A172 (cell line): ENCODE data around the gene POU3F1. TPM values are rescaled to one million over a fixed set of nuclear protein-coding genes. Genes with fewer than 3 reads are reported as not detected.

Experiments
- DNase-seq: peaks from one replicate; pipeline ENCODE4 v3.0.0-alpha.2; 2015; ENCODE audit warnings: low spot score
- total RNA-seq: library from RNA; depleted of rRNA; stranded (reverse); fragments of >200 nt; shearing (Covaris generic); gene quantifications from 2 replicates; pipeline ENCODE4 v1.2.3, GENCODE V29; 2014; rRNA removed

Gene POU3F1
- total RNA-seq: 0.41 TPM in 1 of 2 replicates, not detected in the other

DNA sequence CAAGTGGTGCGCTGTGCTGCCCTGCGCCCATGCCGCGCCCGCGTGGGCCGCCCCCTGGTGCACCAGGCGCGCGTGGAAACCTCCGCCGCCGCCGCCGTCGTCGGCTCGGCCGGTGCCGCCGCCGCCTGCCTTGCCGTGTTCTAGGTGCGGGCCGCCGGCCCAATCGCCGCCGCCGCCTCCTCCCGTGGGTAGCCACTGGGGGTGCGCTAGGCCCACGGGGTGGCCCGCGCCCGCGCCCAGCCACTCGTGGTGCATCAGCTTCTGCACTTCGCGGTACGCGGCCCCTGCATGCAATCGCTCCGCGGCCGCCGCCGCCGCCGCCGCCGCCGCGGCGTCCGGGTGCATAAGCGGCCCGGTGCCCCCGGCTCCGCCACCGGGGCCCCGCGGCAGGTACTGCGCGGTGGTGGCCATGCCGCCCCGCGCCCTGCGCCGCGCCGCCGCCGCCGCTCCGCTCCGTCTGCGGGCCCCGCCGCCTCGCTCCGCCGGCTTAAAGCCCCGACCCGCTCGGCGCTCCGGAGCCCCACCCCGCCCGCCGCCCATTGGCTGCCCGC is at the start of gene POU3F1:
POU3F1 (minus strand) TSS at position 461 of the 551 bp plus-strand sequence; CDS start at position 411, 50 bp downstream.
- no peak for DNase-seq

DNA sequence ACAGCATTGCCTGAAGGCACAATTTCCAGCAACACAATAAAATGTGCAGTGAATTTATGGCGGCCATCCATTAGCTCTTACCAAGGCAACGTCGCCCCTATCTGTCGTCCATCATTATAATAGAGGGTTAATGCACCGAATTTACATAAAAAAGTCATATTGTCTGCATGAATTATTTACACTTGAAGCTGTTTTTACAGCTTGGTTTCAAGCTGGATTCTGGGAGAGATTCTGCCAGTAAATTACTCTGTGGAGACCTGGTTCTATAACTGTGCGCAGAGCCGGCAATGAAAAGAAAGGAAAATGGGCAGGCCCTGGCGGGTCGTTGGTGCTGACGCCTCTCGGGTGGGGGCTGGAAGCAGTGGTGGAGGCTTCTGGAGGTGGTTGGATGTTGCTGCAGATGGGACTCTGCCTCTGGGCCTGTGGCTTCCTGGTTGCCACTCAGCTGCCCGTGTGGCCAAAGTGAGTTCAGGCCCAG is 48.9 kb upstream of the POU3F1 start:
- DNase-seq: no peak

DNA sequence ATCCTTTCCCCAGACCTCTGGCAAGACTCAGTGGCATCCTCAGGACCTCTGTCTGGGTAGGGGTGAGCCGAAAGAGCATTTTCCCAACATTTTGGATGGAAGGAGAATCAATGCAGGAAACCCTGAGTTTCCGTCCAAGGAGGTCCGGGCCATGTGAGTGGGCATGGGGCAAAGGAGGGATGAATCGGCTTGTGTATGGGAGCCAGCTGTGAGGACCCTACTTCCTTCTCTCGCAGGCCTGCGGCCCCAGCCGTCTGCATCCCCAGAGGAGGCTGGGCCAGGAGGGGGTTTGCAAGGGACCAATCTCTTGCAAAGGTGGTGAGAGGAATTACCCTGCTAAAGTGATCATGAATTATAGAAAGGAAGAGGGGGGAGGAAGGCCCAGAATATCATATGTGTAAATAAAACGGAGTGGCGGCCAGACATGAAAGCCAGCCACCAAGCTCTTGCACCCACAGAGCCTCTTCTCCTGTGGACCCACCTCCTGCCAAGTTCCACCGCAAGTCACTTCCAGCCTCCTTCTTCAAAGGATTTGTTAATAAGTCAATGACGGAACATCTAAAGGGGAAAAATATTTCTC is 48.2 kb upstream of the POU3F1 start:
- DNase-seq: no peak

DNA sequence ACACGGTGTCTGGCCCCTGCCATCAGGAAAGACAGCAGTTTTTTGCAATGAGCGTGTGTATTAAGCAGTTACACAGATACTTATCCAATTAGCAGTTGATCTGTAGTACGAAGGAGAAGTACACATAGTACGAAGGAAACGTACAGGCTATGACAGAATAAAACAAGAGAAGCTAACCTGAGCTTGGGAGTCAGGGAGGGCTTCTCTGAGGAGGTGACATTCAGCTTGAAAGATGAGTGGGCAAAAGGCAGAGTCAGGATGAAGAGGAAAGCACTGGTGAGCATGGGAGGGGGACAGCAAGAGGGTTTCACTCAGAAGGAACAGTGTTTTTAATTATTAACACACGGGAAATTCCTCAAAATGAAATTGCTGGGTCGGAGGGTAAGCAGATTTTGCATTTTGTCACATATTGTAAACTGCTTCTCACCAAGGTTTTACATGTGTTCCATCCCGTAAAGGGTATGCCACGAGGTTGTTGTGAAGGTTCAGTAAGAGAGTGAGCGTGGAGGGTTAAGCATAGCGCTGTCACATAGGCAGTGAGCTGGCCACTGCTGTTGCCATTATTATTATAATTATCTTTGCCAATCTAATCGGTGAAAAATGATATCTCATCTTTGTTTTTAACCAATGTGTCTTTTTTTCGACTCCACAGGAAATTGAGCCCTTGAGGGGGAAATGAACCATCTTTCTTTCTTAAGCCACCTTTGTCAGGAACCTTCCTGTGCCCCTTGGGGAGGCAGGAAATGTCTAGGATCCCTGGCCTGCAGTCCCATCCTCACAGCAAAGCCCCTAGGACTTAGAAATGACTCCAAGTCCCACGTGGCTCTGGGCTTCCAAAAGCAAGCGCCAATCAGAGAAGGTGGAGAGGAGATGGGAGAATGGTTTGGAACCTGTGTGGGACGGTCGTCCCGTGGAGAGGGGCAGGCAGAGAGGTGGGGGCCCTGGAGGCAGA is 47.3 kb upstream of the POU3F1 start:
- no peak for DNase-seq

DNA sequence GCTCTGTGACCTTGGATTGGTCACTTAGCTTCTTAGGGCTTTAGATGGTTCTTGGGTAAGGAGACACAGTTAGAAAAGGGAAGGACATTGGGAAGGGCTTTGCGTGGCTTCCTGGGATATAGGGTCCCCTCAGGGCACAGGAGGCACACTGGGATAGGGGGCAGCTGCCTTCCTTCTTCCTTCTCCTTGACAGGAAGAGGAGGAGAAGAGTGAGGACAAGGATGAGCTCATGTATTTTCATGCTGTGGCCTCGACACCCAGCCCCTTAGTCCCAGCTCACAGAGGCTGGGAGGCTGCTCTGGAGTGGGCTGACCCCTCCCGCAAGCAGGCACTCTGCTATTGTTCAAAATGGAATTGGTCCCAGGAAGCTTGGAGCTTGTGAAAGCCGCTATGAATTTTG is 45.7 kb upstream of the POU3F1 start:
- no peak for DNase-seq

DNA sequence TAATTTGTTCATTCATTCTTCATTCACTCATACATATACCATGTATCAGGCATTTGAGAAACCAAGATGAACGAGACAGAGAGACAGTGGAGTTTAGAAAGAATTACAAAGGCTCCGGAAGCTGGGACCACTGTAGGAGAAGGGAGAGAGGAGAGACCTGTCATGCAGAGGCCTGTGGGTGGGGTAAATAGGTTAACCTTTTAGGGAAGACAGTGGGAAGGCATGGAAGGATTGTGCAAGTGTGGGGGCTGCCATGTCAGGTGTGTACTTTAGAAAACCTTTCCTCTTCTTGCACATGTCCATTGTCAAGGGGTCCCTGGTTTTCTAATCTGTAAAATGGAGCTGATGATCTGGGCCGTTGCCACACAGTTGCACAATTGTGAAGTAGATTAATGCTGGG is 44.2 kb upstream of the POU3F1 start:
- no peak for DNase-seq

DNA sequence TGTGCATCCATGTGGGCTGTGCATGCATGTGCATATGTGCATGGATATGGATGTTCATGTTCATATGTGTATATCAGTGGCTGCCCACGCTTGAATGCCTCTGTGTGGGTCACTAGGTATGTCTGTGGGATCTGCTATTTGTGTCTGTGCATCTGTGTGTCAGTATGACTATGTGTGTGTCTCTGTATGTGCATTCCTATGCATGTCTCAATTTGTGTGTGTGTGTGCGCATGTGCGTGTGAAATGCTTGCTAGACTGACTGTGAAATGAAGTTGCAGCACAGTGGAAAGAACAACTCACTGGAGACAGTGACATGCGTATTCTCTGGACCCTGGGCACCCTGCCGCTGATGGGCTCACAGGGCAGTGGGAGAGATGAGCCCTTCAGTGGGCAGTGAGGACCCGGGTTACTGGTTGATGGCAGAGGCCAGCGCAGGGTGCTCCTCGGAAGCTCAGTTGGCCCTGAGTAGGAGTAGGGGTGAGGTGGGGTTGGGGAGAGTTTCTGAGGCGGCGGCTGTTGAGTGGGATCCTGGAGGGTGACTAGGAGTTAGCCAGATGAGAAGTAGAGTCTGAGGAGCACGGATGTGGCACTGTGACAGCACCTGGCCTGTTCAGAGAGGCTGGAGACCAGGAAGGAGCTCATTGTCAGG is 43.2 kb upstream of the POU3F1 start:
- no peak for DNase-seq

DNA sequence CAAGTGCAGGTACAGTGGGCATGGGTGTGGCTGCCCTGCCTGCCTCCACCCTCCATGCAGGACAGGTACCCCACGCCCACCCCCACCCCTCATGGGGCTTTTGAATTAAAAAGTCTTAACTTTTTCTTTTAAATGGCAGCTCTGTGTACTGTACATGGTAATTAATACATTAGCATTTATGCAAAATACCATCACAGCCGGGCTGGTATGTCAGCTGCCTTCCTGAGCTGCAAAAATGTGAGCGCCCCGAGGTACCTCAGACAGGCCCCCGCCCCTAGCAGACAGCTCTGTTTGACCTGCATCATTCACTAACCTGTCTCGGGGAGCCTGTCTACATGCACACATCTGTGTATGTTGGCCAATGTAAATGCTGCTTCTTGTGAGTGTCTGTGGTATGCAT is 42.2 kb upstream of the POU3F1 start:
- DNase-seq: no peak

DNA sequence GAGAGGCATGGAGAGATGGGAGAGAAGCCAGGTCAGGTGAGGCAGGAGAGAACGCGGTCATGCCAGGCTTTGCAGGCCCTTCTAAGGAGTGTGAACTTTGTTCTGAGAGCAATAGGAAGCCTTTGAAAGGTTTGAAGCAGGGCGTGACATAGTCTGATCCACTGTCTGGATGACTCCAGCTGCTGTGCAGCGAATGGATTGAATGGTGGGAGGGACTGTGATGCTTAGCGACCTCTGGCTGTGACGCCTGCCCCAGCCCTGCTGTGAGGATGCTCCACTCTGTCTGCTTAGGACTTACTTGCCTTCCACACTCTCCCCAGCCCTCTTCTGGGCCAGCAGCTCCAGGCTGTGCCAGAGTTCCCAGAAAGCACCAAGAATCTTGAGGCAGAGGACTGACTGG is 41.8 kb upstream of the POU3F1 start:
- no peak for DNase-seq

DNA sequence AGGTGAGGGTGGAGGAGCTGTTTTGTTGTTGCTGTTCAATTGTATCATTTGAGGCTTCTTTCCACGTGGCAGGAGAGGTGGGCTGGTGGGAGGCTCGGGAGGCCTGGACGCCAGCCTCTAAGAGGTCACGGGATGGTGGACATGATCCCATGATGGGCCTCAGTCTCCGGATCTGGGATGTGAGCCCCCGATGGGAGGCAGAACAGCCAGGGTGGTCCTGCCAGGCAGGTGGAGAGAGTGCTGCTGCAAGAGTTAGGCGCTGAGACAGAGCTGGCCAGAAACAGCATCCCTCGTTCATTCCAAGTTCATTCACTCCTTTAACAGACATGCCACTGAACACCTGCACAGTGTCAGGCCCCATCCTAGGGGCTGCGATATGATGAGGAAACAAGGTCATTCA is 41.1 kb upstream of the POU3F1 start:
- DNase-seq: no peak

DNA sequence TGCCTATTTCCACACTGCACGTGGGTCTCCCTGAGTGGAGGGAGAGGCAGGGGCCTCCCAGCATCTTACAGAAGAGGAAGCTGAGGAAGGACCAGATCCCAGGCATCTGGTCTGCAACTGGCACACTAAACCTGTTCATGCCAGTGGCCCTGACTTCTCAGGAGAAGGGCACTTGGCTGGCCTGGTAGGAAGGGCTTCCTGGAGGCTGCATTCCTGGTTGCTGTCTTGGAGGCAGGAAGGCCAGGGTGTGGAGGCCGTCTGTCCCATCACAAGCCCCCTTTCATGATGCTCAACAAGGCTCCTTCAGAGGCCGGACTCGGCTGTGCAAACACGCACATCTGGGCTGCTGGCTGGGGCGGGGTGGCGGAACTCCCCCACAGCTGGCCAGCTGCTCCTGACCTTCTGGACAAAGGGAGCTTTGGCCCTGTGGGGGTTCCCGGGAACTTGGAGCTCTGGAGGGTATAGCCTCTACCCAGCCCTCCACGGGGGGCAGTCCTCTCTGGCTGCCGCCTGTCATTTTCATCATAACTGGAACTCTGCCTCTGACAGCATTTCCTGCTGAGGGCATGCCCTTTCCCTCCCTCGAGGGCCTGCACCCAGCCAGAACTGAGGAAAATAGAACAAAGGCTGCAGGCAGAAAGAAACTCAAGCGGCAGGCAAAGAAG is 39.2 kb upstream of the POU3F1 start:
- DNase-seq: no peak

DNA sequence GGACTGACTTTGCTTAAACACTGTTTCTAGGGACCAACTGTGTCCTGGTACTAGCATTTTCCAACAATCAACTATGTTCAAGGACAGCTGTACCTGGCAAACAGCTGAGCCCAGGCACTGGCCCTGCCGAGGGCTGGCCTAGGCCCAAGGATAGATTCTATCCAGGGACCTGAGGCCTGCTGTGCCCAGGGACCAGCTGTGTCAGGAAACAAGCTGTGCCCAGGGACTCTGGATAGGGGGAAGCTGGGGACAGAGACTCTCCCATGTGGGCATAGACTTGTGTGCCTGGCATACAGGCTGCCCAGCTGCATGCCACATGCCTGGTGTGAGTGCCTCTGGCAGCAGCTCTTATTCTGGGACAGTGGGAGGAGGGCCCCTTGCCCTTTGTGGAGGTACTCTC is 38.1 kb upstream of the POU3F1 start:
- no peak for DNase-seq

DNA sequence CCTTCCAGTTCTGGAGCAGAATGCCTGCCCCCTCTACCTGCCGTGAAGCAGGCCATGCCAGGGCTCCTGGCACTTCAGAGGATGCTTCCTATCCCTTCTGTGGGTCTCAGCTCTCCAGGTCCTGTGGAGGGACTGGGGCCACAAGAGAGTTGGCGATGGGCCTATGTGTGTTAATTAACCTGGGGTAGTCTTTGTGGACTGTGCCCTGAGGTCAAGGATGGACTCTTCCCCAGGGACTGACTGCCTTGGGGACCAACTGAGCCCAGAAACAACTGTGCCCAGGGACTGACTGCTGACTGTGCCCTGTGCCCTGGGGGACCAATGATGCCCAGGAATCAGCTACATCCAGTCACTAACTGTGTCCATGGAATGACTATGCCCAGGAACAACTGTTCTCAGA is 37.5 kb upstream of the POU3F1 start:
- DNase-seq: no peak

DNA sequence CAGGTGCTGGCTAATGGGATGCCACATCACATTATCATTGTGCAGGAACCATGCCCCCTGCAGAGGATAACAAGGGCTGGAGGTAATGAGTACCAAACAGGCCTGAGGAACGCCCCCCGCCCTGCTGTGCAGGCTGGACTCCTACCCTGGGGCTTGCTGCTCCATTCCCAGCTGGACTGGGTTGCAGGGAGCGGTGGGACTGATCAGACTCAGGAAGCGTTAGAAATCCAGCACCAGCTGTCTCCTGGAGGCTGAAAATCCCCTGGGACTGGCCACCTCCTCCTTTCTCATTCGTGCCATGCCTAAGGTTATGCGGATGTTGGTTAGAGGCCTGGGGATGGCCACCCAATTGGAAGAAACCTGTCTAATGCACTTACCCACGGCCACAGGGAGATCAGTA is 36.9 kb upstream of the POU3F1 start:
- no peak for DNase-seq

DNA sequence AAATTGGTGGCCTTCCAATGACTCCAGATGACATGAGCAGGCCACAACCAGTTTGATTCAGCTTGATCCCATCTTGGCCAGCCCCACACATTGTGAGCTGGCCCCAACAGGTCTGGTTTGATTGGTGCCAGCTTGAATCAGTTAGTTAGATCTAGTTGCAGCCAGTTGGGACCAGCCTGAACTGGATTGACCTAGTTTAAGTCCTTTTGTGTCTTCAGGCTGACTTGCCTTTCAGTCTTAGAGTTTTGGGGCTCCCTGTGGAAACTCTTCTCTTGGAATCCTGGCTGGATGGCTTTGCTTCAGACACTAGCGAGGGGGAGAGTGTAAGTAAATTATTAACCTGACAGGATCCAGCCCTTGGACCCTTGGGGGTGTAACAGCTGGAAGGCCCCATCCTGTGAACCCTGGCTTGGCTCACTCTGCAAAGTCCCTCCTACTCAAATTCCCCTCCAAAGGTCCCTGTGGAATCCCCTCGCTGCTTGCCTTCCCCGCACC is 36.2 kb upstream of the POU3F1 start:
- DNase-seq: no peak

DNA sequence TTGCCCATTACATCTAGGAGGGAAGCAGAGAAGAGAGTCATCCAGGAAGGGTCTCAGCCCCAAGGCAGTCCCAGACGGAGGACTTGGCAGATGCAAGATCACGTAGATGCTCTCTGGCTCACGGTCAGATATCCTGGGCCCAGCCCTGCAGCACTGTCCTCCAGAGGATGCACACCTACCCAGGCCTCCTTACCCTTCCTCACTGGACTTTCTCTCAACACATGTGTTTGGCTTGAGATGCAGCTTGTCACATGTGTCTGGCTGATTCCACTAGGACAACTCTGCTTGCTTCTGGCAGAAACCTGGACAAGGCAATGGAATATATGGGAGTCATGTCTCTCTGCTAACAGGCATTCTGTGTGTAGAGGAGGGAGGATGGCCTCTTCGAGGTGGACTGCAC is 32.4 kb upstream of the POU3F1 start:
- no peak for DNase-seq

DNA sequence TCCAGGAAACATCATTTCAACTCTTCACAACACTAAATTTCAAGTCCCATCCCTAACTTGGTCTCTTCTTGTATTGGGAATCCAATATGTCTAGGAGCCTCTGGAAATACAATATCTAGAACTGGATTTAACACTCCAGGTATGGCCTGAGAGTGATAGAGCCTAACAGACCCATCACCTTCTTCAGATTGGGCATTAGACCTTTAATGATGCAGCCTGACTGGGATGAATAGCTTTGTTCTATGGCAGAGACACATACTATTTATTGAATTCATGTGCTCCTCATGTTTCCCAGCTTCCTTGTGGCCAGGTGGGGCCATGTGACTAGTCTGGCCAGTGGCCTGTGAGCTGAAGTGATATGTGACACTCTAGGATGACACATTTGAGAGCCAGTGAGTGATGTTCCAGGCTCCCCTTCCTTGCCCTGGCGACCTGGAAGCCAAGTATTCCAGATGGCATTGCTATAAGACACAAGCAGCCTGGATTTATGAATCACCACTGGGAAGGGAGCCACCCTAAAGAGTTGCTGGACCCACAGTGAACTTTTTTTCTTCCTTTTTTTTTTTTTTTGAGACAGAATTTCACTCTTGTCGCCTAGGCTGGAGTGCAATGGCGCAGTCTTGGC is 31.0 kb upstream of the POU3F1 start:
- peak; percentile 1 for DNase-seq

DNA sequence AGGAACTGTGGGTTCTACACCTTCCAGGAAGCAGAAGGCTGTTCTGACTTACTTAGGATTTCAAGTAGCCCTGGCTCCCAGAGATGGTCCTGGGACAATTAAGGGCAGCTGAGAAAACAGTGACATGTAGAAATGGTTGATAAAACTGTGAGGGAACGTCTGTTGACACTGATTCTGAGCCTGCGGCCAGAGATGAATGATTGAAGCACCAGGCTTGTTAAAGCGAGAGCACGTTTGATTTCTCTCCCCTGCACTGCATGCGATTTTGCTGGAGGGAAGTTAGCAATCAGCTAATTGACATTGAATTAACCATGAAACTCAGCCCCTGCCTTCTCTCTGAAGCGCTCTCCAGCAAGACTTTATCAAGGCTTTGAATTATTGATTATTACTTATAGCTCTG is 29.9 kb upstream of the POU3F1 start:
- no peak for DNase-seq

DNA sequence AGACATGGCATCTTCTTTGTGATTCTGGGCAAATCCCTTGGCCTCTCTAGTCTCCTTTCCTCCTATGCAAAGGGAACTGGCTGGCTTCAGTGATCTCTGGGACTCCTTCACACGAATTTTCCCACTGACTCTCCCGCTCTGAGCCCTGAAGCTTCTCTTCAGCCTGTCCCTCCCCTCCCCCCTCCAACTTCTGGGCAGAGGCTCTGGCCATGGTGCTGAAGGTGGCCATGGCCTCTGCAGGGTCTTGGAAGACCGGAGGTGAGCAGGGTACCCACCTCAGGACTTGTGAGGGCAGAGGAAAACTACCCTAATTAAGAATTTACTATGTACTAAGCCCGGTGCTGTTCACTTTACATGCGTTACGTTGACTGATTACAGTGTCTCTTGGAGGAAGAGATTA is 29.4 kb upstream of the POU3F1 start:
- no peak for DNase-seq

DNA sequence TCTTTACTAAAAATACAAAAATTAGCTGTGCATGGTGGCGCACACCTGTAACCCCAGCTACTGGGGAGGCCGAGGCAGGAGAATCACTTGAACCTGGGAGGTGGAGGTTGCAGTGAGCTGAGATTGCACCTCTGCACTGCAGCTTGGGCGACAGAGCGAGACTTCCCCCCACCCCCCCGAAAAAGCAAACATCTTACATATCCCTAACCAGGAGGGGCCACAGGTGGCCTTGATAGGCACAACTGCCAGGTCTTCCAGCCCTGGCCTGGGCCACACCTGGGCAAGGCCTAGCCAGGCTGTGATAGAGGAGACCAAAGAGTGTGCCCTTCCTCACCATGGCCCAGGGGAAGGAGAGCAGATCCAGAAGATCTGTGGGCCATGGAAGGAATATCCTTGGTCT is 28.6 kb upstream of the POU3F1 start:
- DNase-seq: no peak

DNA sequence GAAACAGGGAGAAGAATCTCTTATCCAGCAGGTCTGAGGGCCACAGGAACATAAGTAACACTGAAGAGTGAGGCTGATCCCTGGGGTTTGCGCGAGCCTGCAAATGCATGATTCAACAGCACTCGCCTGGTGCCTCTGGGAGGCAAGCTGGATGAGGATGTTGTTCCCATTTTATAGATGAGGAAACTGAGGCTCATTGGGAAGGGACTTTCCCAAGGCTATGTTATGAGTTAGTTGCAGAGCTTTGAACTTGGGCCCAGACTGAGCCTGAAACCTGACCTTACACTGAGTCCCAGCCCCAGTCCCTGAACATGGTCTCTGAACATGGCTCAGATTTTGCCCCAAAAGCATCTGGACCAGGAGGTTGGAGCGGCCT is 27.7 kb upstream of the POU3F1 start:
- no peak for DNase-seq
